HepG2 (cell line): ENCODE measurements around the gene FMN2.

Source experiments
- CC2D1A ChIP-seq: sonication (generic); formaldehyde crosslinking; IDR thresholded peaks from 2 replicates; pipeline ENCODE4 v1.8.1; 2023; ENCODE audit warnings: mild to moderate bottlenecking, missing genetic modification reagents
- FOXM1 ChIP-seq: sonication (generic); formaldehyde crosslinking; IDR thresholded peaks from 2 replicates; pipeline ENCODE4 v1.5.0; 2020; ENCODE audit warnings: missing genetic modification reagents
- NFKBIZ ChIP-seq: IDR thresholded peaks from 2 replicates; pipeline ENCODE4 v1.6.1; 2018; ENCODE audit warnings: missing genetic modification reagents, missing compliant biosample characterization
- TF ChIP-seq, protein P1 (sequence below): sonication (generic); formaldehyde crosslinking; IDR thresholded peaks from 2 replicates; pipeline ENCODE4 v1.5.0; 2020; ENCODE audit warnings: mild to moderate bottlenecking, missing genetic modification reagents, moderate library complexity
- TF ChIP-seq, protein P2 (sequence below): sonication (generic); formaldehyde crosslinking; IDR thresholded peaks from 2 replicates; pipeline ENCODE4 v1.5.0; 2020; ENCODE audit warnings: mild to moderate bottlenecking, missing genetic modification reagents

- TF ChIP-seq FOXM1 (CRISPR knock-in tag), result no peak
- no peak for TF ChIP-seq NFKBIZ (CRISPR knock-in tag)
- TF ChIP-seq, protein P1, sequence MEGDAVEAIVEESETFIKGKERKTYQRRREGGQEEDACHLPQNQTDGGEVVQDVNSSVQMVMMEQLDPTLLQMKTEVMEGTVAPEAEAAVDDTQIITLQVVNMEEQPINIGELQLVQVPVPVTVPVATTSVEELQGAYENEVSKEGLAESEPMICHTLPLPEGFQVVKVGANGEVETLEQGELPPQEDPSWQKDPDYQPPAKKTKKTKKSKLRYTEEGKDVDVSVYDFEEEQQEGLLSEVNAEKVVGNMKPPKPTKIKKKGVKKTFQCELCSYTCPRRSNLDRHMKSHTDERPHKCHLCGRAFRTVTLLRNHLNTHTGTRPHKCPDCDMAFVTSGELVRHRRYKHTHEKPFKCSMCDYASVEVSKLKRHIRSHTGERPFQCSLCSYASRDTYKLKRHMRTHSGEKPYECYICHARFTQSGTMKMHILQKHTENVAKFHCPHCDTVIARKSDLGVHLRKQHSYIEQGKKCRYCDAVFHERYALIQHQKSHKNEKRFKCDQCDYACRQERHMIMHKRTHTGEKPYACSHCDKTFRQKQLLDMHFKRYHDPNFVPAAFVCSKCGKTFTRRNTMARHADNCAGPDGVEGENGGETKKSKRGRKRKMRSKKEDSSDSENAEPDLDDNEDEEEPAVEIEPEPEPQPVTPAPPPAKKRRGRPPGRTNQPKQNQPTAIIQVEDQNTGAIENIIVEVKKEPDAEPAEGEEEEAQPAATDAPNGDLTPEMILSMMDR (CRISPR knock-in tag), result no peak
- TF ChIP-seq CC2D1A (CRISPR knock-in tag), result no peak
- TF ChIP-seq, protein P2, sequence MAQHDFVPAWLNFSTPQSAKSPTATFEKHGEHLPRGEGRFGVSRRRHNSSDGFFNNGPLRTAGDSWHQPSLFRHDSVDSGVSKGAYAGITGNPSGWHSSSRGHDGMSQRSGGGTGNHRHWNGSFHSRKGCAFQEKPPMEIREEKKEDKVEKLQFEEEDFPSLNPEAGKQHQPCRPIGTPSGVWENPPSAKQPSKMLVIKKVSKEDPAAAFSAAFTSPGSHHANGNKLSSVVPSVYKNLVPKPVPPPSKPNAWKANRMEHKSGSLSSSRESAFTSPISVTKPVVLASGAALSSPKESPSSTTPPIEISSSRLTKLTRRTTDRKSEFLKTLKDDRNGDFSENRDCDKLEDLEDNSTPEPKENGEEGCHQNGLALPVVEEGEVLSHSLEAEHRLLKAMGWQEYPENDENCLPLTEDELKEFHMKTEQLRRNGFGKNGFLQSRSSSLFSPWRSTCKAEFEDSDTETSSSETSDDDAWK (CRISPR knock-in tag), result no peak
Measured at GRCh38 chr1:240255922-240256321, 164.2 kb downstream of the FMN2 start.
